Keratinocyte (primary cell): ENCODE data around the gene AK9.

Experiments
- EZH2 ChIP-seq: IDR thresholded peaks from one replicate; pipeline ENCODE4 v1.6.1; 2012; ENCODE audit warnings: inconsistent platforms, mild to moderate bottlenecking, low read length, moderate library complexity
- TF ChIP-seq, protein P1 (sequence below), 3 experiments: IDR thresholded peaks in 1 of 3; conservative IDR thresholded peaks in 1 of 3; optimal IDR thresholded peaks in 1 of 3; 2 replicates in 2 of 3; 3 replicates in 1 of 3; pipeline versions ENCODE3 to v1.5.1; 2011; ENCODE audit warnings: low read length in 3 of 3, mild to moderate bottlenecking in 3 of 3, moderate library complexity in 2 of 3, control low read depth in 1 of 3, inconsistent platforms in 1 of 3; ENCODE audit not compliant: insufficient read depth in 2 of 3; ENCODE audit errors: extremely low read depth in 1 of 3

GRCh38 chr6:109508166-109508860 is 182.7 kb downstream of the AK9 start:
- TF ChIP-seq, protein P1, sequence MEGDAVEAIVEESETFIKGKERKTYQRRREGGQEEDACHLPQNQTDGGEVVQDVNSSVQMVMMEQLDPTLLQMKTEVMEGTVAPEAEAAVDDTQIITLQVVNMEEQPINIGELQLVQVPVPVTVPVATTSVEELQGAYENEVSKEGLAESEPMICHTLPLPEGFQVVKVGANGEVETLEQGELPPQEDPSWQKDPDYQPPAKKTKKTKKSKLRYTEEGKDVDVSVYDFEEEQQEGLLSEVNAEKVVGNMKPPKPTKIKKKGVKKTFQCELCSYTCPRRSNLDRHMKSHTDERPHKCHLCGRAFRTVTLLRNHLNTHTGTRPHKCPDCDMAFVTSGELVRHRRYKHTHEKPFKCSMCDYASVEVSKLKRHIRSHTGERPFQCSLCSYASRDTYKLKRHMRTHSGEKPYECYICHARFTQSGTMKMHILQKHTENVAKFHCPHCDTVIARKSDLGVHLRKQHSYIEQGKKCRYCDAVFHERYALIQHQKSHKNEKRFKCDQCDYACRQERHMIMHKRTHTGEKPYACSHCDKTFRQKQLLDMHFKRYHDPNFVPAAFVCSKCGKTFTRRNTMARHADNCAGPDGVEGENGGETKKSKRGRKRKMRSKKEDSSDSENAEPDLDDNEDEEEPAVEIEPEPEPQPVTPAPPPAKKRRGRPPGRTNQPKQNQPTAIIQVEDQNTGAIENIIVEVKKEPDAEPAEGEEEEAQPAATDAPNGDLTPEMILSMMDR (optimal IDR thresholded peaks at IDR 0.05 in 1 of 3, IDR thresholded peaks at IDR 0.05 in 1 of 3, conservative IDR thresholded peaks at IDR 0.05 in 1 of 3; ENCODE audit: extremely low read depth in 1 of 3, insufficient read depth in 2 of 3, low read length in 3 of 3) = no peak
- no peak for TF ChIP-seq EZH2
